ENCODE results near the gene AIPL1. TPM values are rescaled to one million over a fixed set of nuclear protein-coding genes. Genes with fewer than 3 reads are reported as not detected.
A peak's percentile ranks its signal among the peaks of the same experiment; 100 is the strongest.

AIPL1 gene
- total RNA-seq, 1 experiment from 2014 or later = not detected

DNA sequence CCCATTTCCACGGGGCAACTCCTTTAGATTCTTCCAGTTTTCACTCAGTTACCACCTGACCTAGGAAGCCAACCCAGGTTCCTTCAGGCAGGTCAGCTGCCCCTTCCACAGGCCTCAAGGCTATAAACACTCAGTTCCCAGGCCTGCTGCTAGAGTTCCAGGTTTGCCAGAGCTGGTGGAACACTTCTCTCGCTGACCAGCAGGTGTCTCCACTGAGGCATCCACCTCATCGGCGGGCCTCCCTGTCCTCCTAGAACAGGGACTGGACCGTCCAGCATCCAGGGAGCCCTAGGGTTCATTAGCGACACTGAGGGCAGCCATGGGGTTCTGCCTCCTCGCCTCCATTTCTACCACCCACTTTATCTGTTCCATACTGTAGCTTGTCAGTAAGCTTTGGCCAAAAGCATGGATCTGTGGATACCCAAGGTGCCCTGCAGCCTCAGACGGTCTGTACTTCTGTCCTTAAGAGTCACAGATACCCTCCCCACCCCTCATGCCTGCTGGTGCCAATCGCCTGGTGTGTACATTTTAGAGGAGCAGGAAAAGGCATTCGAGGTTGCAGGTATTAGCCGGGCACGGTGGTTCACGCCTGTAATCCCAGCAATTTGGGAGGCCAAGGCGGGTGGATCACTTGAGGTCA is 38.3 kb upstream of the AIPL1 start:
- Histone ChIP-seq H3K9me3 (ENCODE audit: control insufficient read depth, insufficient read depth, low read depth, low read length) (no peaks in the 10 kb centered on the region), H3K36me3 (ENCODE audit: control insufficient read depth, insufficient read depth, low read length) (no peaks in the 10 kb centered on the region), H3K27me3 (ENCODE audit: control insufficient read depth, insufficient read depth, low read length) (no peaks in the 10 kb centered on the region; the same call in 1 of the 2 replicates), H3K4me3 (ENCODE audit: low read depth in 2 of 2, low read length in 2 of 2) (no peak overlapping the region), H3K27ac (ENCODE audit: low read length) (no peak overlapping the region), H3K4me1 (ENCODE audit: control insufficient read depth, insufficient read depth, low read length) (peaks cover 3% of the 10 kb centered on the region; the same call in 1 of the 2 replicates)
- in situ Hi-C loops (cut with HindIII; ENCODE audit: low pct_unique_long_range_greater_than_20kb, low sequenced_read_pairs) (no loop called here), intact Hi-C loops (cut with micrococcal nuclease; ENCODE audit: unreplicated experiment) (no loop called here)
- BruUV-seq (replicated peaks) = no TSS peak
- ChIA-PET CTCF (interaction anchor here (0.6 to 1.3 kb wide), 4 partner anchors 10 to 175 kb away, joined by 3 to 12 read pairs (median 4); no protein-coding TSS in a partner anchor), POLR2A (no interaction called here)
- TF ChIP-seq TCF7L2 (IDR thresholded peaks at IDR 0.05; ENCODE audit: low read depth, low read length) = no peak
- TF ChIP-seq, protein P1, sequence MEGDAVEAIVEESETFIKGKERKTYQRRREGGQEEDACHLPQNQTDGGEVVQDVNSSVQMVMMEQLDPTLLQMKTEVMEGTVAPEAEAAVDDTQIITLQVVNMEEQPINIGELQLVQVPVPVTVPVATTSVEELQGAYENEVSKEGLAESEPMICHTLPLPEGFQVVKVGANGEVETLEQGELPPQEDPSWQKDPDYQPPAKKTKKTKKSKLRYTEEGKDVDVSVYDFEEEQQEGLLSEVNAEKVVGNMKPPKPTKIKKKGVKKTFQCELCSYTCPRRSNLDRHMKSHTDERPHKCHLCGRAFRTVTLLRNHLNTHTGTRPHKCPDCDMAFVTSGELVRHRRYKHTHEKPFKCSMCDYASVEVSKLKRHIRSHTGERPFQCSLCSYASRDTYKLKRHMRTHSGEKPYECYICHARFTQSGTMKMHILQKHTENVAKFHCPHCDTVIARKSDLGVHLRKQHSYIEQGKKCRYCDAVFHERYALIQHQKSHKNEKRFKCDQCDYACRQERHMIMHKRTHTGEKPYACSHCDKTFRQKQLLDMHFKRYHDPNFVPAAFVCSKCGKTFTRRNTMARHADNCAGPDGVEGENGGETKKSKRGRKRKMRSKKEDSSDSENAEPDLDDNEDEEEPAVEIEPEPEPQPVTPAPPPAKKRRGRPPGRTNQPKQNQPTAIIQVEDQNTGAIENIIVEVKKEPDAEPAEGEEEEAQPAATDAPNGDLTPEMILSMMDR (IDR thresholded peaks at IDR 0.05) = peak; percentile 95
- ATAC-seq (peak; percentile 82), DNase-seq (ENCODE audit: low read depth, low spot score) (peak; percentile 71)

DNA sequence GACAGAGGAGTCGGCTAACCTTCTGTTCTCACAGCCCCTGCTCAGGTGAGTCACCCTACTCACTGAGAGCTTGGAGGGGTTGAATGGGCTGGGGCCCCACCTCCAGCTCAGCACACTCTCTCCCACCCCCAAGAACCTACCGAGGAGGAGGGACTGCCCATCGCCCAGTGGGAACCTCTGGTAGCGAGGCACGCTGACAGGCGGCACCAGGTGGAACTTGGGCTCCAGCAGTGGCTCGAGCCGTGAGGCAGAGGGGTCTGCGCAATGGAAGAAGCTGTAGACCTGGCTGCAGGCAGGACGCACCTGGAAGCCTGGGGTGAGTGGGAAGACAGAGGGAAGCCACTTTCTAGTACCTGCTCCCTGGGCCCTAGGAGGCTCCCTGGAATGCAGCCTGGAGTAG is 37.6 kb upstream of the AIPL1 start:
- ATAC-seq (peak; percentile 24; the same call in 1 of the 2 replicates), DNase-seq (ENCODE audit: low read depth, low spot score) (no peak)
- H3K4me3 ChIP-seq (ENCODE audit: low read depth in 2 of 2, low read length in 2 of 2) = no peak overlapping the region
- TF ChIP-seq TCF7L2 (IDR thresholded peaks at IDR 0.05; ENCODE audit: low read depth, low read length) = no peak
- TF ChIP-seq, protein P2, sequence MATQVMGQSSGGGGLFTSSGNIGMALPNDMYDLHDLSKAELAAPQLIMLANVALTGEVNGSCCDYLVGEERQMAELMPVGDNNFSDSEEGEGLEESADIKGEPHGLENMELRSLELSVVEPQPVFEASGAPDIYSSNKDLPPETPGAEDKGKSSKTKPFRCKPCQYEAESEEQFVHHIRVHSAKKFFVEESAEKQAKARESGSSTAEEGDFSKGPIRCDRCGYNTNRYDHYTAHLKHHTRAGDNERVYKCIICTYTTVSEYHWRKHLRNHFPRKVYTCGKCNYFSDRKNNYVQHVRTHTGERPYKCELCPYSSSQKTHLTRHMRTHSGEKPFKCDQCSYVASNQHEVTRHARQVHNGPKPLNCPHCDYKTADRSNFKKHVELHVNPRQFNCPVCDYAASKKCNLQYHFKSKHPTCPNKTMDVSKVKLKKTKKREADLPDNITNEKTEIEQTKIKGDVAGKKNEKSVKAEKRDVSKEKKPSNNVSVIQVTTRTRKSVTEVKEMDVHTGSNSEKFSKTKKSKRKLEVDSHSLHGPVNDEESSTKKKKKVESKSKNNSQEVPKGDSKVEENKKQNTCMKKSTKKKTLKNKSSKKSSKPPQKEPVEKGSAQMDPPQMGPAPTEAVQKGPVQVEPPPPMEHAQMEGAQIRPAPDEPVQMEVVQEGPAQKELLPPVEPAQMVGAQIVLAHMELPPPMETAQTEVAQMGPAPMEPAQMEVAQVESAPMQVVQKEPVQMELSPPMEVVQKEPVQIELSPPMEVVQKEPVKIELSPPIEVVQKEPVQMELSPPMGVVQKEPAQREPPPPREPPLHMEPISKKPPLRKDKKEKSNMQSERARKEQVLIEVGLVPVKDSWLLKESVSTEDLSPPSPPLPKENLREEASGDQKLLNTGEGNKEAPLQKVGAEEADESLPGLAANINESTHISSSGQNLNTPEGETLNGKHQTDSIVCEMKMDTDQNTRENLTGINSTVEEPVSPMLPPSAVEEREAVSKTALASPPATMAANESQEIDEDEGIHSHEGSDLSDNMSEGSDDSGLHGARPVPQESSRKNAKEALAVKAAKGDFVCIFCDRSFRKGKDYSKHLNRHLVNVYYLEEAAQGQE (IDR thresholded peaks at IDR 0.05; ENCODE audit: insufficient read depth in 1 of 2, low read depth in 2 of 2, low read length in 1 of 2) = no peak
- TF ChIP-seq SIN3A (IDR thresholded peaks at IDR 0.05; ENCODE audit: borderline replicate concordance, insufficient read depth, low read depth, low read length) = no peak
- TF ChIP-seq, protein P1 (IDR thresholded peaks at IDR 0.05) = no peak
- TF ChIP-seq POLR2AphosphoS5 (IDR thresholded peaks at IDR 0.05; ENCODE audit: low read depth, low read length) = no peak
- no peaks in the 10 kb centered on the region for H3K9me3 ChIP-seq (ENCODE audit: control insufficient read depth, insufficient read depth, low read depth, low read length)
- H3K27me3 ChIP-seq (ENCODE audit: control insufficient read depth, insufficient read depth, low read length) = no peaks in the 10 kb centered on the region; the same call in 1 of the 2 replicates
- ChIA-PET CTCF (interaction anchor here (0.6 to 1.3 kb wide), 3 partner anchors 10 to 176 kb away, joined by 3 to 12 read pairs (median 4); no protein-coding TSS in a partner anchor), POLR2A (no interaction called here)
- peaks cover 3% of the 10 kb centered on the region; the same call in 1 of the 2 replicates for H3K4me1 ChIP-seq (ENCODE audit: control insufficient read depth, insufficient read depth, low read length)
- intact Hi-C loops (cut with micrococcal nuclease; ENCODE audit: unreplicated experiment) (no loop called here), in situ Hi-C loops (cut with HindIII; ENCODE audit: low pct_unique_long_range_greater_than_20kb, low sequenced_read_pairs) (no loop called here)
- no peaks in the 10 kb centered on the region for H3K36me3 ChIP-seq (ENCODE audit: control insufficient read depth, insufficient read depth, low read length)
- no peak overlapping the region for H3K27ac ChIP-seq (ENCODE audit: low read length)
- BruUV-seq (replicated peaks) = no TSS peak
